22Rv1 (cell line): ENCODE data around the gene CHID1.

Experiments used
- ZFX ChIP-seq: fragments of 450-650 bp; IDR thresholded peaks from 2 replicates; pipeline ENCODE4 v1.6.1; 2017; ENCODE audit warnings: antibody characterized with exemption, borderline replicate concordance
- TF ChIP-seq, protein P1 (sequence below): fragments of 450-650 bp; IDR thresholded peaks from 2 replicates; pipeline ENCODE4 v1.5.1; 2017; ENCODE audit warnings: mild to moderate bottlenecking

GRCh38 chr11:934527-934926 lies 23.9 kb upstream of the CHID1 start:
- TF ChIP-seq, protein P1, sequence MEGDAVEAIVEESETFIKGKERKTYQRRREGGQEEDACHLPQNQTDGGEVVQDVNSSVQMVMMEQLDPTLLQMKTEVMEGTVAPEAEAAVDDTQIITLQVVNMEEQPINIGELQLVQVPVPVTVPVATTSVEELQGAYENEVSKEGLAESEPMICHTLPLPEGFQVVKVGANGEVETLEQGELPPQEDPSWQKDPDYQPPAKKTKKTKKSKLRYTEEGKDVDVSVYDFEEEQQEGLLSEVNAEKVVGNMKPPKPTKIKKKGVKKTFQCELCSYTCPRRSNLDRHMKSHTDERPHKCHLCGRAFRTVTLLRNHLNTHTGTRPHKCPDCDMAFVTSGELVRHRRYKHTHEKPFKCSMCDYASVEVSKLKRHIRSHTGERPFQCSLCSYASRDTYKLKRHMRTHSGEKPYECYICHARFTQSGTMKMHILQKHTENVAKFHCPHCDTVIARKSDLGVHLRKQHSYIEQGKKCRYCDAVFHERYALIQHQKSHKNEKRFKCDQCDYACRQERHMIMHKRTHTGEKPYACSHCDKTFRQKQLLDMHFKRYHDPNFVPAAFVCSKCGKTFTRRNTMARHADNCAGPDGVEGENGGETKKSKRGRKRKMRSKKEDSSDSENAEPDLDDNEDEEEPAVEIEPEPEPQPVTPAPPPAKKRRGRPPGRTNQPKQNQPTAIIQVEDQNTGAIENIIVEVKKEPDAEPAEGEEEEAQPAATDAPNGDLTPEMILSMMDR = no peak
- no peak for TF ChIP-seq ZFX
